Kasumi-1 (cell line): ENCODE data around the gene PTPMT1.
A peak's percentile ranks its signal among the peaks of the same experiment; 100 is the strongest.
"Not testable (repeated sequence)": the region's sequence is repeated elsewhere in the genome, so short reads cannot be mapped to it uniquely, and the experiment has no call there.

ENCODE experiments used
- DNase-seq, 2 experiments: peaks; one replicate each; lab custom pipeline; 2025; lab: John Stamatoyannopoulos, UW

Gene PTPMT1, protein sequence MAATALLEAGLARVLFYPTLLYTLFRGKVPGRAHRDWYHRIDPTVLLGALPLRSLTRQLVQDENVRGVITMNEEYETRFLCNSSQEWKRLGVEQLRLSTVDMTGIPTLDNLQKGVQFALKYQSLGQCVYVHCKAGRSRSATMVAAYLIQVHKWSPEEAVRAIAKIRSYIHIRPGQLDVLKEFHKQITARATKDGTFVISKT

DNA sequence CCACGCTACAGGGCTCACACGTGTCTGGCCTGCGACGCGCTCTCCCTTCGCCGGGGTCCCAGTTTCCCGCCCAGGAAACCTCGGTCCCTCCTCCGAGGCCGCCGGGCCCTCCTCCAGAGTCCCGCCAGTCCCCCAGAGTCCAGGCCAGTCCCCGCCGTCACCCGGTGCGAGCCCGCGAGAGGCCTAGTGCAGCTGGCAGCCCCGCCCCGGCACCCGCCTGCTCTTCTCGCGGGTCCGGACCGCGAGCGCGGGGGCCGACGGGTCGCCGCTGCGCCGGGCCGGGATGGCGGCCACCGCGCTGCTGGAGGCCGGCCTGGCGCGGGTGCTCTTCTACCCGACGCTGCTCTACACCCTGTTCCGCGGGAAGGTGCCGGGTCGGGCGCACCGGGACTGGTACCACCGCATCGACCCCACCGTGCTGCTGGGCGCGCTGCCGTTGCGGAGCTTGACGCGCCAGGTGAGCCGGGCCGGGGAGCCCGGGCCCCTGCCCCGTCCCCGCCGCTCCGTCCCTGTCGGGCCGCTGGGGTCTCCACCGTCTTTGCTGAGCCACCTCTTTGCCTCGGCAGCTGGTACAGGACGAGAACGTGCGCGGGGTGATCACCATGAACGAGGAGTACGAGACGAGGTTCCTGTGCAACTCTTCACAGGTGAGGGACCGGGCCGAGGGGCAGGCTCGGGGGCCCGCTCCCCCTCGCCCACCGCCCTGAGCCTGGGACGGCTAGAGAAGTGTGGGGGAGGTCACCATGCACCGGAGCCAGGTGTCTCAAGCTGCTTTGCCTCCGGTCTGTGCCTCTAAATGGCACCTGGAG is at the start of gene PTPMT1:
PTPMT1 (plus strand) TSS at position 260 of the 809 bp plus-strand sequence; CDS start at position 284, 24 bp downstream.
- DNase-seq: peak; percentile 51 to 61

DNA sequence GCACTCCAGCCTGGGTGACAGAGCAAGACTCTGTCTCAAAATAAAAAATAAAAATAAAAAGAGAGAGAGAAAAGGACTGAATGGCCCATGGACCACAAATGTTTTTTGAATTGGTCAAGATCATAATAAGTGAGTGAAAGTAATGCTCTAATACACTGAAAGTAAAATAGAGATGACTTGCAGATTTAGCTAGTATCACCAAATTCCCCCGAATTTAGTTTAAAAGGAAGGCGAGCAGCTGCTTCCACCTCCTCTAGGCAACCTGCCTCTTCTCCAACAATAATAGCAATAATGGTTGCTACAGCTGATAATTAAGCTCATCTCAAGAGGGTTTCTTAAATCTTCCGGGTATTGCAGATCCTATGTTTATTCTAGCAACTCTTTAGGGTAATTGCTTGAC is 49.2 kb upstream of the PTPMT1 start:
- no peak for DNase-seq

DNA sequence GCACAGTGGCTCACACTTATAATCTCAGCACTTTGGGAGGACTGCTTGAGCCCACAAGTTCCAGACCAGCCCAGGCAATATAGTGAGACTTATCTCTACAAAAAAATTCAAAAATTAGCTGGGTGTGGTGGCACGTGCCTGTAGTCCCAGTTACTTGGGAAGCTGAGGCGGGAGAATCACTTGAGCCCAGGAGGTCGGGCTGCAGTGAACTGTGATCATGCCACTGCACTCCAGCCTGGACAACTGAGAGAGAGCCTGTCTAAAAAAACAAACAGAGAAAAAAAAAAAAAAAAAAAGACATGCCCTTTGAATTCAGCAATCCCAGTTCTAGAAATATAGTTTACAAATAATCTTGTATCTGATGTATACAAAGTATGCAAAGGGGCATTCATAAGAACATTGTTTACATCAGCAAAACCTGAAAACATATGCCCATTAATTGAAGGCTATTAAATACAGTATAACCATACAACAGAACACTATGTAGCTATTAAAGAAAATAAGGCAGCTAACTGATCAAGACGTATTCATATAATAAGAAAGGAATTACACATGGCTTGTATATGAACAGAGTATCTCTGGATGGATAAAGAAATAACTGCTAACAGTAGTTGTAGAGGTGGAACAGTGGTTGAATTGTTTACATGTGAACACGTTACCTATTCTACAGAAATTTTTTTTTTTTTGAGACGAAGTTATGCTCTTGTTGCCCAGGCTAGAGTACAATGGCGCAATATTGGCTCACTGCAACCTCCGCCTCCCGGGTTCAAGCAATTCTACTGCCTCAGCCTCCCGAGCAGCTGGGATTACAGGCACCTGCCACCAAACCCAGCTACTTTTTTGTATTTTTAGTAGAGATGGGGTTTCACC is 48.2 kb upstream of the PTPMT1 start:
- no peak for DNase-seq

DNA sequence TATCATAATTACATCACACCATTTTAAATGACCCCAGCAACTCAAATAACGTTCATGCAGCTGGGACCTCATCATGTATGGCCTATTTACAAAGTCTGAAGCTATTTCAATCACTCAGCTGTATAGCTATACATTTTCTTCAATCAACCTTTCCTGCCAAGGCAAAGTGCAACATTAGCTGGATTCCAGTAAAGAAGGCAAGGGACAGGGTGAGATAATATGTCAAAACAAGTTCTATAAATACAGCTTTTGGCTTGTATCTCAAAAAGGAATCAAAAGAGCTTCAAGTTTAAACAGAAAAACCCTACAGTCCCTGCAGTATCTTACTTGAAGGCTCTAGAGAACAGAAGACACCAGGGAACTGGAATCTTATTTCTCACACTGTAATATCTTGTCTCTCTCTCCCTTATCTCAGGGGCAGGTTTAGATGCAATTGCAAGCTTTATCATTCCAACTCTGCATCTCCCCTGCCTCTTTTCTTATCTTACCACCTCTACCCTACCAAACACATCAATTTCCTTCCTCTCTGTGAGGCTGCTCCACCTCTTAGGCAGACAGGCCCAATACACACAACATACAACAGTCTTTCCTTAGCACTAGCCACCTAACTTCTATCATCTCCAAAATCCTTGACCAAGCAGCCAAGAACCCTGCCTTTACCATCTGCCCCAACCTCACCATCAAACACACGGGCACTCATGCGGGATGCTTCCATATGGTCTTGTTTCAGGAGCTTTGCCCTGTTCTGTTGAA is 47.0 kb upstream of the PTPMT1 start:
- no peak for DNase-seq

DNA sequence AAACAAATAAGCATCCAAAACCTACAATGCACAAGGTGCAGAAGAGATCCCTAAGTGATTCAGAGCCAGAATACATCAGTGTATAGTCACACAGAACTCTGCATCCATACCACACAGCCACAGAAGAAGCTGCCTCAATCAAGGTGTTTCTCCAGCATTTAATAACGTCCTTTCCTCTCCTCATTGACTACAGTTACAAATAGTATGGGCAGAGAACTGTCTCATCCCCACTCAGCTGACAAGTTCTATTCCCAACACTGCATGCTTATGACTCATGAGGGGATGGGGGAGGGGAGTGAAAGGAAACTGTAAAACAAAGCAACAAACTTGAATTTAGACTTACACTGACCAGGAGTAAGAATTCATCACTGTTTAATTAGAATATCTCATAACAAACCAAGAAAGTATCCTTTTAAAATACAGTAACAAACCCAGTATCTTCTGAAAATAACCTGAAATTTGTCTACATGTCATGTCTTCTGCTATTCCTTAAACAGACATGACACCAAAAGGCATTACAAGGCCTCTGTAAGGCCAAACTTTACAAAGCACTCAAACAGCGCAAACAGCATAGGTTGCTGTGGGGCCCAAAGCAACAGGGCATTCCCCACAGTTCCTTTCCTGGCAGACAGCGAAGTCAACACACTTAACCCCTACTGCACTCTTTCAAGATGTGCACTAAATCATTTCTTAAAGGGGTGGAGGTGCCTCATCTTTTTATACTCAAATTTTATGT is 41.7 kb upstream of the PTPMT1 start:
- DNase-seq: peak; percentile 24 to 45

DNA sequence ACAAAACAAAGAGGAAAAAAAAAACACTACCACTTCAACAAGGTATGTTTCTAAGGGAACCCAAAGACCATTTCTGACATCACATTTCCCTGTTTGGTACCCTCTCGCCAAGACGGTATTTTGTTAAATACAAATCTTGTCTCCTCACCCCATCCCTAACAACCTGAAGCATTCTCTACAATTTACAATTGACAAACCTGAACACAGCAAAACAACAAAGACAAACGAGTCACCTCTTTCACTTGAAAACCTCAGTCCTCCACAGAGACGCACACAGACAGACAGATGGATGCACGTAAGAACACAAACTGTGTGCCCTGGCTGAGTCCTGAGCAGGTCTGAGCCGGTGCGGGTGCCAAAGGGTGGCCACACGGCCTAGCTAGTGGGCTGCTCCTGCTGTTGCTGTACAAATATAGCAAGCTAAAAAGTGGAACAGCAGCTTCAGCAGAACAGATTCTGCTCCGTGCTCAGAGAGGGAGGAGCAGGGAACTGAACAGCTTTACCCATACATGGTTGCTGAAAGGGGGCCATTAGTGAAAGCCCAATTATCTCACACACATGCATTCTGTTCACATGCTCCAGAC is 41.0 kb upstream of the PTPMT1 start:
- peak; percentile 16 to 17 for DNase-seq

DNA sequence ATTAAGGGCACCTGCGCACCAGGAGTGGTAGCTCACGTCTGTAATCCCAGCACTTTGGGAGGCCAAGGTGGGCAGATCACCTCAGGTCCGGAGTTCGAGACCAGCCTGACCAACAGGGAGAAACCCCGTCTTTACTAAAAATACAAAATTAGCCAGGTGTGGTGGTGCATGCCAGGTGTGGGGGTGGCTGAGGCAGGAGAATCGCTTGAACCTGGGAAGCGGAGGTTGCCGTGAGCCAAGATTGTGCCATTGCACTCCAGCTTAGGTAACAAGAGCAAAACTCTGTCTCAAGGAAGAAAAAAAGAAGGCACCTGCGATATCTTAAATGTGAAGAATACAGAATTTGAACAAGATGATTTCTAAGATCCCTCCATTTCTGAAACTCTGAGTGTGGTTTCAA is 39.4 kb upstream of the PTPMT1 start:
- not testable (repeated sequence) for DNase-seq

DNA sequence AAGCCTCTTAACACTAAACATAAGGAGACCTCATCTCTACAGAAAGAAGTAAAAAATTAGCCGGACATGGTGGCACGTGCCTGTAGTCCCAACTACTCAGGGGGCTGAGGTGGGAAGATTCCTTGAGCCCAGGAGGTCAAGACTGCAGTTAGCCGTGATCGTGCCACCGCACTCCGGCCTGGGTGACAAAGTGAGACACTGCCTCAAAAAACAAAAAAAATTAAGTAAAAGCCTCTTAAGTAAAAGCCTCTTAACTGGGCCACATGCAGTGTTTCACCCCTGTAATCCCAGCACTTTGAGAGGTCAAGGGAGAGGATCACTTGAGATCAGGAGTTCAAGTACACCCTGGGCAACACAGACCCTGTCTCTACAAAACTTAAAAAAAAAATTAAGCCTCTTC is 38.2 kb upstream of the PTPMT1 start:
- no peak for DNase-seq

DNA sequence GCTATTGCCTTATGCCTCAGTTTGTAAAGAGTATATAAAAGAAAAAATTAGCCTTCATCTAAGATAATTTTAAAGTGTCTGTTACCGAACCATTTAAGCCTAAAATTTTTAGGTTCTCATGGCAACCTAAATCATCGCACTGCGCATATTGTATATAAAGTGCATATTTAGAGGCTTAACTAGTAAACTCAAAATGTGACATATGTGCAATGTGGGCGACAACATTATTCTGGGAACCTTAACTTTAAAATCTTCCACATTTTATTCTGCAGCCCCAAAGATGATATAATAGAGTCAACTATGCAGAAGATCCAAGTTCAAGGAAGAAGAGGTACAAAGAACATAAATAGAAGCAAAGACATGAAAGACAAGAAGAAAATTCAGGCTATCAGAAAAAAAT is 35.4 kb upstream of the PTPMT1 start:
- DNase-seq: no peak

DNA sequence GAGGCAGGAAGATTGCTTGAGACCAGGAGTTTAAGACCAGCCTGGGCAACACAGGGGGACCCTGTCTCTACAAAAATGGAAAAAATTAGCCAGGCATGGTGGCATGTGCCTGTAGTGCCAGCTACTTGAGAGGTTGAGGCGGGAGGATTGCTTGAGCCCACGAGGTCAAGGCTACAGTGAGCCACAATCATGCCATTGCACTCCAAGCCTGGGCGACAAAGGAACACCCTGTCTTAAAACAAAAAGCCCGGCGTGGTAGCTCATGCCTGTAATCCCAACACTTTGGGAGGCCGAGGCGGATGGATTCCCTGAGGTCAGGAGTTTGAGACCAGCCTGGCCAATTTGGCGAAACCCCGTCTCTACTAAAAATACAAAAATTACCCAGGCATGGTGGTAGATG is 34.7 kb upstream of the PTPMT1 start:
- DNase-seq: not testable (repeated sequence)

DNA sequence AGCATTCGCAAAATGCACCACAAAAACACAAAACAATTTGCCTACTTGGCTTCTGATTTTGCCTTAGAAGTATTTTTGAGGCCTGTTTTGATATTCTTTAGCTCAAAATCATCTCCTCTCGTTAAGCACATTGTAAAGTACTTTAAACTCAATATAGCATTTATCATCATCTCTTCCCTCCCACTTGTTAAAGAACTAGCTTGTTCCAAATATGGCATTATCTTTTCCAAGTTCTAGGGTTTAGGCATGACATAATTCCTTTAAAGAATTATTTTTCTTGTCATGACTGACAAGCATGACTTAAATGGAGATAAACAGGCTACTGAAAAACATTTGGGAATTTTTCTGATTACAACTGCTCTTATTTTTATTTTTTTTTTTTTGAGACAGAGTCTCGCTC is 33.7 kb upstream of the PTPMT1 start:
- no peak for DNase-seq

DNA sequence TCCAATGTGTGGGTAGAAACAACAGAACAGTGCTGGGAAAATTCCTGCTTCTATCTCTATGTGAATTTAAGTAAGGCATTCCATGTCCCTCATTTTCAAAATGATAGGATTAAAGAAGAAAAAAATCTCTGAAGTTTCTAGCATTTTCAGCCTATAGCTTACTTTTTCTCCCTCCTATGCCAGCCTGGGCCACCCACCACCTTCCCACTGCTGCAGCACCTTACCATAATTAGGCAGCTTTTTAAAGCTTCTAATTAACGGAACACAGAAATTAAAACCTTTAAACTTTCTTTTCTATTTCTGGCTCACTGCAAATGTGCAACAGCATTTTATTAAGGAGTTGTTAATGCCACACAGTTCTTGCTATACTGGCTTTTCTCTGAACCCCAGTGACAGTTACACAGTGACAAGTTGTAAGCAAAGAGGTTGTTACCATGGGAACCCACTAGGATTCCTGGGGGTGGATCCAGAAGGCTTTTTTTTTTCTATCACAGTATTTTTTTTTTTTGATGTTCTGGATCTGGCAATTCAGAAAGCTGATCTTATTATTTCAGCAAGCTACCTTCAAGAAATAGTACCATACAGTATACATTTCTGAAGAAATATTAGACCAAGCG is 32.7 kb upstream of the PTPMT1 start:
- no peak for DNase-seq

DNA sequence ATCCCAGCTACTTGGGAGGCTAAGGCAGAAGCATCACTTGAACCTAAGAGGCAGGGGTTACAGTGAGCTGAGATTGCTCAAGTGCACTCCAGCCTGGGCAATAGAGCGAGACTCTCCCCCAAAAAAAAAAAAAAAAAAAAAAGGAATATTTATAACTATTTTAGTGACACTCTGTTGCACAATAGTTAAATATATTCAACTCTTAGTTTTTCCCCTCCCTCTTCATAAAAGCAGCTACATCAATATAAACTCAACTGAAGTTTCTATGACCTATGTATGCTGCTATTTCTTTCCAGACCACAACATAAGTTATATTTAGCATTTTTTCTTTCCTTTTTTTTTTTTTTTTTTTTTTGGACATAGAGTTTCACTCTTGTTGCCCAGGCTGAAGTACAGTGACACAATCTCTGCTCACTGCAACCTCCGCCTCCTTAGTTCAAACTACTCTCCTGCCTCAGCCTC is 31.7 kb upstream of the PTPMT1 start:
- DNase-seq: no peak

DNA sequence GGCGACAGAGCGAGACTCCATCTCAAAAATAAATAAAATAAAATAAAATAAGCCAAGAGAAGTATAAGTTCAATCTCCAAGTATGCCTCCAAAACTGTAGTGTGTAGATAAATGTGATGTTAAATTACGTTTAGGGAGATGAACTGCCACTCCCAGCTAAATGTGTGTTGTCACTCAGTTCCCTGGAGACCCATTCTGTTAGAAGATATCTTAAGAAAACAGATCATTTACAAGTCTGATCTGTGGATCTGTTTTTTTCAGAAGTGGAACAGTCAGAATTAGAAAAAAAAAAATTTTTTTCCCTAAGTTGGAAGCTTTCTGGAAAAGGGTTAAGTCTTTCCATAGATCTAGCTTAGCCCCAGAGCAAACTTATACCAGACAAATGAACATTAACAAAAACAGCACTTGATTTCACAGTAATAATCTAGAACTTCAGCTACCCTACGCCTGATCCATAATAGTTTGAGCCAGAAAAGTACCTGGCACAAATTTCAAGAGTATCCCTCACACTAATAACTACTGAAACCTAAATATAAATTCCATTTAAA is 30.6 kb upstream of the PTPMT1 start:
- no peak for DNase-seq

DNA sequence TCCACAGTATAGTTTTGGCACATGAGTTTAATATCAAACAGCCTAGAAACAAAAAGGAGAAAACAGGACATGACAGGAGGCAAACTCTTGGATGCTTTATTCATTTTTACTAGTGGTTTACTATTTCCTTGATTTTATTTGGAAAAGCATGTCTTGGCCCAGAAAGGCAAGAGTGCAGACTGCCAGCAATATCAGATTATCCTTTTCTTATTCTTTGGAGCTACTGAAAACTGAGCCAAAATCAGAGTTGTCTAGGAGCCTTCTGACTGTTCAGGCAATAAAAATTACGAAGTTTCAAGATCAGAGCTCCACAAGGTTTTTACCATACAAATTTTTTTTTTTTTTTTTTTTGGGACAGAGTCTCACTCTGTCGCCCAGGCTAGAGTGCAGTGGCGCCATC is 28.5 kb upstream of the PTPMT1 start:
- no peak for DNase-seq

DNA sequence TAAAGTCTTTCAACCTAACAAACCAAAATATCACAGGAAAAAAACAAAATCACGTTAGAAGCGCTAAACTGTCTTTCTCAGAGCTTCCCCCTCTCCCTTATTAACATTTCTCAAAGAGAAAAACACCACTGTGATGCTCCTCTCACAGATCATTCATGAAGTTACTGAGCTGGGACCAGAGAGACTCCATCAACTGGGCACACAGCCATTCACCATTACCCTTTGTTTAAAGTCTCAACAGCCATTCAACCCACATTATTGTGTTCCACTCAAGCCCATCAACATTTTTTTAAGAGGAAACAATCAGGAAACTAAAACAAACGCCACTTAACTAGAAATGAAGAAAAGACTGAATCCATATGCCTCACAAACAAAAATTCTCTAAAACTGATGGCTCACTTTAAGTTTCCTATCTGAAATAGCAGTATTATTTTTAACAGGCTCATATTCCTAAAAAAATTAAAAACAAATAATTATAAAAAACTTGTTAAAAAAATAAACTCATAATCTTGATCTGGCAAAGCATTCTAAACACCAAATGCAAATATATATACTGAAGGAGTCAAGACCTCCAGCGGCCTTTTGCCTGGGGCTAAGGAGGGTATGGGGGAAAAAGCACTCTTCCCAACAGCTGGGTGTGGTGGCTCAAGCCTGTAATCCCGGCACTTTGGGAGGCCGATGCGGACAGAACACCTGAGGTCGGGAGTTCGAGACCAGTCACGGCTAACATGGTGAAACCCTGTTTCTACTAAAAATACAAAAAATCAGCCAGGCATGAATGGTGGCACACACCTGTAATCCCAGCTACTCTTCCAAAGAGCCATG is 26.4 kb upstream of the PTPMT1 start:
- no peak for DNase-seq

DNA sequence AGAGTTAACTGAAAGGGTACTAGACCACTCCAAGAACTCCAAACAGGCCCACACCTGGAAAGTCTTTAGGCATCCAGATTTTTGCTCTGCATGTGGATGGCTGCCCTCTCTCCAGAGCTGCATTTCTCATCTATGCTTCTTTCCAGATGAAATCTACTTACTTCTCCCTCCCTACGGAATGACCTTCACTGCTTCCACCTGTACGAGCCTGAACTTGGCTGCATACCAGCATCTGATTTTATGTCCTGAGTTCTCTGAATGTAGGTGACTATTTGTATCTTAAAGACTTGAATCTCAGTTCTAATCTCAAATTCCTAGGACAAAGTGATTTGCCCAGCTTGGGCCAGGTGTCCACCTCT is 25.7 kb upstream of the PTPMT1 start:
- no peak for DNase-seq

DNA sequence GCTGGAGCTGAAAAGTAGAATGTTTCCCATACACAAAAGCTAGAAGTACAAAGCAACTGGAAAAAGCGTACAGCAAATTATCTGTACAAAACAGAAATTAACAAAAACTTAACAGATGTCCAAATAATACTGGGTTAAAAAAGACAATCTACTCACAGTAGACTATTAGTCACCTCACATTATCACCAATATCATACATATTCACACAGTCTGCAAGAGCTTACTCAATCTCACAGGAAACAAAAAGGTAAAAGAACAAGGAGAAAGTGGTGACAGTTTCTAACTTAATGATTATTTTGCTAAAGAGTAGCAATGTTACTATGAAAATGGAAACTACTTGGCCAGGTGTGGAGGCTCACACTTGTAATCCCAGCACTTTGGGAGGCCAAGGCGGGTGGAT is 24.3 kb upstream of the PTPMT1 start:
- no peak for DNase-seq

DNA sequence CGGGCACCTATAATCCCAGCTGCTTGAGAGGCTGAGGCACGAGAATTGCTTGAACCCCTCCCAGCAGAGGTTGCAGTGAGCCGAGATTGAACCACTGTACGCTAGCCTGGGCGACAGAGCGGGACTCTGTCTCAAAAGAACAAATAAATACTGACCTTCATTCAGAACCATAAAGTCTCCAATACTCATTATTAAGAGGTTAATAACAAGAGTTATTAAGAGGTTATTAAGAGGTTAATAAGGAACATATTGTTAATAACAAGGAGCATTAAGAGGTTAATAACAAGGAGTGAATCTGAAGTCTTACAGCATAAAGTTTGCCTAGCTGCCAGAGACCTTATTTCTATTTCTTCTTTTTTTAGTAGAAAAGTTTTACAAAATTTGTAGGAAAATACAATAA is 20.1 kb upstream of the PTPMT1 start:
- DNase-seq: no peak
